ENCODE data around the gene PIK3CB. TPM values are rescaled to one million over a fixed set of nuclear protein-coding genes. Genes with fewer than 3 reads are reported as not detected.

The PIK3CB gene
- polyA plus RNA-seq, 1 of the 3 experiments (the other 2 are of a cell fraction): 6.8 TPM

DNA sequence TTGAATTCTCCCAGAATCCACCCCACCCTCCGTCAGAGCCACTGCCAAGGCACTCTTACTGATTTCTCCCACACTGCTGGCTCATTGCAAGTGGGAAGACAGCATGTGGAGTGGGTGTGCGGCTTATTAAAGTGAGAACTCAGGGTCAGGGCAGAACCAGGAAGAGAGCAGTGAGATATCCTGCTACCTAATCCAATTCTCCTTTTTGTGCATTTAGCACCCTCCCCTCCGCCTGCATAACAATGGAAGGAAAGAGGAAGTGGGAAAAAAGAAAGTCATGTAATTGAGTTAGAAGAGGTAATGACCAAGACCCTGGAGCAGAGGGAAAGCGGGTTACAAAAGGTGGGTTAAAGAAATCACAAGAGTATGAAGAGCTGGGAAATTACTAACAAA is 27.8 kb upstream of the PIK3CB start:
- Histone ChIP-seq H3K4me1 (ENCODE audit: control insufficient read depth in 1 of 2, insufficient read depth in 2 of 2, low read depth in 1 of 2, low read length in 1 of 2) (peaks cover 0 to 17% of the 10 kb centered on the region in 2 experiments; a peak in 1 of 4 replicates), H3K79me2 (ENCODE audit: insufficient read depth) (no peaks in the 10 kb centered on the region), H3K9me3 (no peaks in the 10 kb centered on the region), H3K9me2 (no peaks in the 10 kb centered on the region), H3K9ac (no peak overlapping the region), H4K20me1 (ENCODE audit: insufficient read depth) (no peaks in the 10 kb centered on the region), H3F3A (replicated peaks; ENCODE audit: insufficient read depth) (no peaks in the 10 kb centered on the region), H3K4me2 (0 out of 2 replicates have a peak overlapping the region, but pooled peaks have one; percentile 7), H3K27ac (ENCODE audit: low read depth in 2 of 2, low read length in 1 of 2) (no peak overlapping the region), H3K4me3 (ENCODE audit: low read depth in 2 of 2, low read length in 1 of 2) (no peak overlapping the region), H2AFZ (ENCODE audit: low read depth) (peak overlapping the region; percentile 74; the same call in 1 of the 2 replicates), H3K27me3 (ENCODE audit: insufficient read depth) (no peaks in the 10 kb centered on the region), H3K36me3 (replicated peaks in 1 of 2; ENCODE audit: control insufficient read depth in 1 of 2, insufficient read depth in 2 of 2, low read length in 1 of 2) (no peaks in the 10 kb centered on the region)
- TF ChIP-seq FOXJ3 (CRISPR knock-in tag; IDR thresholded peaks at IDR 0.05) (no peak), RFX5 (IDR thresholded peaks at IDR 0.05; ENCODE audit: low read length) (no peak), ELF1 (IDR thresholded peaks at IDR 0.05) (no peak), POLR2AphosphoS5 (IDR thresholded peaks at IDR 0.05; ENCODE audit: low read depth, low read length) (no peak), RAD21 (IDR thresholded peaks at IDR 0.05; ENCODE audit: low read length) (no peak), FOXM1 (IDR thresholded peaks at IDR 0.05; ENCODE audit: low read depth) (no peak), RCOR1 (IDR thresholded peaks at IDR 0.05; ENCODE audit: low read length) (no peak), TCF12 (IDR thresholded peaks at IDR 0.05) (no peak), NRF1 (IDR thresholded peaks at IDR 0.05; ENCODE audit: low read depth, low read length) (no peak), RXRA (IDR thresholded peaks at IDR 0.05; ENCODE audit: borderline replicate concordance, low read depth) (no peak), EP300 (IDR thresholded peaks at IDR 0.05; ENCODE audit: borderline replicate concordance in 1 of 2, low read depth in 1 of 2, low read length in 1 of 2) (no peak), SMC3 (IDR thresholded peaks at IDR 0.05; ENCODE audit: low read depth, low read length) (no peak), CHD2 (IDR thresholded peaks at IDR 0.05; ENCODE audit: low read length, partially characterized antibody) (no peak)
- TF ChIP-seq, protein P1, sequence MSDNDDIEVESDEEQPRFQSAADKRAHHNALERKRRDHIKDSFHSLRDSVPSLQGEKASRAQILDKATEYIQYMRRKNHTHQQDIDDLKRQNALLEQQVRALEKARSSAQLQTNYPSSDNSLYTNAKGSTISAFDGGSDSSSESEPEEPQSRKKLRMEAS (IDR thresholded peaks at IDR 0.05; ENCODE audit: low read depth): no peak
- TF ChIP-seq, protein P2, sequence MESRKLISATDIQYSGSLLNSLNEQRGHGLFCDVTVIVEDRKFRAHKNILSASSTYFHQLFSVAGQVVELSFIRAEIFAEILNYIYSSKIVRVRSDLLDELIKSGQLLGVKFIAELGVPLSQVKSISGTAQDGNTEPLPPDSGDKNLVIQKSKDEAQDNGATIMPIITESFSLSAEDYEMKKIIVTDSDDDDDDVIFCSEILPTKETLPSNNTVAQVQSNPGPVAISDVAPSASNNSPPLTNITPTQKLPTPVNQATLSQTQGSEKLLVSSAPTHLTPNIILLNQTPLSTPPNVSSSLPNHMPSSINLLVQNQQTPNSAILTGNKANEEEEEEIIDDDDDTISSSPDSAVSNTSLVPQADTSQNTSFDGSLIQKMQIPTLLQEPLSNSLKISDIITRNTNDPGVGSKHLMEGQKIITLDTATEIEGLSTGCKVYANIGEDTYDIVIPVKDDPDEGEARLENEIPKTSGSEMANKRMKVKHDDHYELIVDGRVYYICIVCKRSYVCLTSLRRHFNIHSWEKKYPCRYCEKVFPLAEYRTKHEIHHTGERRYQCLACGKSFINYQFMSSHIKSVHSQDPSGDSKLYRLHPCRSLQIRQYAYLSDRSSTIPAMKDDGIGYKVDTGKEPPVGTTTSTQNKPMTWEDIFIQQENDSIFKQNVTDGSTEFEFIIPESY (IDR thresholded peaks at IDR 0.05; ENCODE audit: borderline replicate concordance, low read depth): no peak
- TF ChIP-seq, protein P3, sequence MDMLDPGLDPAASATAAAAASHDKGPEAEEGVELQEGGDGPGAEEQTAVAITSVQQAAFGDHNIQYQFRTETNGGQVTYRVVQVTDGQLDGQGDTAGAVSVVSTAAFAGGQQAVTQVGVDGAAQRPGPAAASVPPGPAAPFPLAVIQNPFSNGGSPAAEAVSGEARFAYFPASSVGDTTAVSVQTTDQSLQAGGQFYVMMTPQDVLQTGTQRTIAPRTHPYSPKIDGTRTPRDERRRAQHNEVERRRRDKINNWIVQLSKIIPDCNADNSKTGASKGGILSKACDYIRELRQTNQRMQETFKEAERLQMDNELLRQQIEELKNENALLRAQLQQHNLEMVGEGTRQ (IDR thresholded peaks at IDR 0.05; ENCODE audit: borderline replicate concordance, low read depth, low read length): no peak
- TF ChIP-seq, protein P4, sequence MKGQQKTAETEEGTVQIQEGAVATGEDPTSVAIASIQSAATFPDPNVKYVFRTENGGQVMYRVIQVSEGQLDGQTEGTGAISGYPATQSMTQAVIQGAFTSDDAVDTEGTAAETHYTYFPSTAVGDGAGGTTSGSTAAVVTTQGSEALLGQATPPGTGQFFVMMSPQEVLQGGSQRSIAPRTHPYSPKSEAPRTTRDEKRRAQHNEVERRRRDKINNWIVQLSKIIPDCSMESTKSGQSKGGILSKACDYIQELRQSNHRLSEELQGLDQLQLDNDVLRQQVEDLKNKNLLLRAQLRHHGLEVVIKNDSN (IDR thresholded peaks at IDR 0.05; ENCODE audit: borderline replicate concordance, low read depth): no peak
- TF ChIP-seq, protein P5, sequence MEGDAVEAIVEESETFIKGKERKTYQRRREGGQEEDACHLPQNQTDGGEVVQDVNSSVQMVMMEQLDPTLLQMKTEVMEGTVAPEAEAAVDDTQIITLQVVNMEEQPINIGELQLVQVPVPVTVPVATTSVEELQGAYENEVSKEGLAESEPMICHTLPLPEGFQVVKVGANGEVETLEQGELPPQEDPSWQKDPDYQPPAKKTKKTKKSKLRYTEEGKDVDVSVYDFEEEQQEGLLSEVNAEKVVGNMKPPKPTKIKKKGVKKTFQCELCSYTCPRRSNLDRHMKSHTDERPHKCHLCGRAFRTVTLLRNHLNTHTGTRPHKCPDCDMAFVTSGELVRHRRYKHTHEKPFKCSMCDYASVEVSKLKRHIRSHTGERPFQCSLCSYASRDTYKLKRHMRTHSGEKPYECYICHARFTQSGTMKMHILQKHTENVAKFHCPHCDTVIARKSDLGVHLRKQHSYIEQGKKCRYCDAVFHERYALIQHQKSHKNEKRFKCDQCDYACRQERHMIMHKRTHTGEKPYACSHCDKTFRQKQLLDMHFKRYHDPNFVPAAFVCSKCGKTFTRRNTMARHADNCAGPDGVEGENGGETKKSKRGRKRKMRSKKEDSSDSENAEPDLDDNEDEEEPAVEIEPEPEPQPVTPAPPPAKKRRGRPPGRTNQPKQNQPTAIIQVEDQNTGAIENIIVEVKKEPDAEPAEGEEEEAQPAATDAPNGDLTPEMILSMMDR (IDR thresholded peaks at IDR 0.05): no peak
- DNase-seq: no peak
- POLR2A ChIA-PET: no interaction called here
- WGBS (ENCODE audit: low lambda C conversion rate): 83% methylated on average over 4 of the region's 4 CpGs
- CTCF ChIA-PET: interaction anchor here (4.0 kb wide), 1 partner anchor 53 kb away, joined by 20 read pairs; no protein-coding TSS in a partner anchor
